GM21576 (cell line): Measurements from ENCODE around the gene CLSTN1.
"Not testable (repeated sequence)": the region's sequence is repeated elsewhere in the genome, so short reads cannot be mapped to it uniquely, and the experiment has no call there.

Source experiments
- ATAC-seq: cut with Tn5 transposase; IDR thresholded peaks from one replicate; pipeline ENCODE4 v1.9.1; 2021; ENCODE audit warnings: mild to moderate bottlenecking, moderate library complexity; ENCODE audit not compliant: unreplicated experiment

The CLSTN1 gene

GRCh38 chr1:9717193-9718005 lies 106.4 kb downstream of the CLSTN1 start:
- no peak for ATAC-seq

GRCh38 chr1:9716404-9717192 lies 107.2 kb downstream of the CLSTN1 start:
- no peak for ATAC-seq

- ATAC-seq: no peak
Observed at GRCh38 chr1:9715536-9716226, 108.1 kb downstream of the CLSTN1 start.

GRCh38 chr1:9714257-9714718 lies 109.5 kb downstream of the CLSTN1 start:
- no peak for ATAC-seq

DNA sequence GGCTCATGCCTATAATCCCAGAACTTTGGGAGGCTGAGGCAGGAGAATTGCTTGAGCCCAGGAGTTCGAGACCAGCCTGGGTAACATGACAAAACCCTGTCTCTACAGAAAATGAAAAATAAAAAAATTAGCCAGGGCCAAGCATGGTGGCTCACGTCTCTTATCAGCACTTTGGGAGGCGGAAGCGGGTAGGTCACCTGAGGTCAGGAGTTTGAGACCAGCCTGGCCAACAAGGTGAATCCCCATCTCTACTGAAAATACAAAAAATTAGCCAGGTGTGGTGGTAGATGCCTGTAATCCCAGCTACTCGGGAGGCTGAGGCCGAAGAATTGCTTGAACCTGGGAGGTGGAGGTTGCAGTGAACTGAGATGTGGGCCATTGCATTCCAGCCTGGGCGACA lies 111.0 kb downstream of the CLSTN1 start:
- ATAC-seq: not testable (repeated sequence)

DNA sequence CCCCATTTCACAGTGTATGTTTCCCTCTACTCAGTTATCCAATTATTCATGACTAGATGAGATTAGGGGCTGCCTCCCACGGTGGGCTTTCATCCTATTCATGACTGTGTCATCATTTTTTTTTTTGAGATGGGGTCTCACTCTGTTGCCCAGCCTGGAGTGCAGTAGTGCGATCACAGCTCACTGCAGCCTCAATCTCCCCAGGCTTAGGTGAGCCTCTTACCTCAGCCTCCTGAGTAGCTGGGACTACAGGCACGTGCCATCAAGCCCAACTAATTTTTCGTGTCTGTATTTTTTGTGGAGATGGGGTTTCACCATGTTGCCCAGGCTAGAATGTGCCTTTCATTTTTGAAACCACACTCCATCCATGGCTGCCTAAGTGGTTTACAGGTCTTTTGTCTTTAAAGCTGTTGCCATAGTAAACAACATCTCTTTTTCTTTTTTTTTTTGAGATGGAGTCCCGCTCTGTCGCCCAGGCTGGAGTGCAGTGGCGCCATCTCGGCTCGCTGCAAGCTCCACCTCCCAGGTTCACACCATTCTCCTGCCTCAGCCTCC lies 112.2 kb downstream of the CLSTN1 start:
- no peak for ATAC-seq

- ATAC-seq: no peak
Observed at GRCh38 chr1:9710037-9710436, 113.7 kb downstream of the CLSTN1 start.

DNA sequence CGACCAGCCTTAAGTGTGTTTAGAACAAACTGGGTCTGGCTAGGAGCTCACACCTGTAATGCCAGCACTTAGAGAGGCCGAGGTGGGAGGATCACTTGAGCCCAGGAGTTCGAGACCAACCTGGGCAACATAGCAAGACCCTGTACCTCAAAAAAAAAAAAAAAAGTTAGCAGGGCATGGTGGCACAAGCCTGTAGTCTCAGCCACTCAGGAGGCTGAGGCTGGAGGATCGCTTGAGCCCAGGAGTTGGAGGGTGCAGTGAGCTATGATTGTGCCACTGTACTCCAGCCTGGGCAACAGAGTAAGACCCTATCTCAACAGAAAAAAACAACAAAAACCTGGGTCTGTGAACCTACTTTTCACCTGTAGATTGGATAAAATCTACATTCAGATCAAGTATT lies 117.6 kb downstream of the CLSTN1 start:
- ATAC-seq: no peak

DNA sequence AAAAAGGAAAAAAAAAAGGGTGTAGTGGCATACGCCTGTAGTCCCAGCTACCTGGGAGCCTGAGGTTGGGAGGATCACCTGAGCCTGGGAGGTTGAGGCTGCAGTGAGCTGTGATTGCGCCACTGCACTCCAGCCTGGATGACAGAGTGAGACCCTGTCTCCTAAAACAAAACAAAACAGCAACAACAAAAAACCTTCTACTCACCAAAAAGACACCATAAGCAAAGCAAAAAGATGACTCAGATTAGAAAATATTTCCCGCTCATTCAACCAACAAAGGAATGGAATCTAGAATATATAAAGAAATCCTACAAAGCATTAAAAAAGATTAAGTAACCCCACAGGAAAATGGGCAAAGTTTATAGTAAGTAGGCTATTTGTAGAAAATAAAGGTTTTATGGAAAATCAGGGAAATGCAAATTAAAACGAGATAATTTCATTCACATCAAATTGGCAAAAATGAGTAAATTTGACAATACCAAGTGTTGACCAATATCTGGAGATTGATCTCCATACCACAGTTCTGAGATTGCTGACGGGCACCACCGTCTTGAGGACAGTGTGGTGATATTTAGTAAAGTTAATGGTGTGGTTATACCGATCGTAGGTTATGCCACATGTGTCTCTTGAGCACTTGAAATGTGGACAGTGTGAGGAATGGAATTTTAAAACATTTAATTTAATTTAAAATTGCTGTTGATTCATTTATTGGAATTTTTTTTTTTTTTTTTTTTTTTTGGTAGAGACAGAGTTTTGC lies 118.2 kb downstream of the CLSTN1 start:
- no peak for ATAC-seq

- ATAC-seq: no peak
Observed at GRCh38 chr1:9703681-9704080, 120.1 kb downstream of the CLSTN1 start.

GRCh38 chr1:9703165-9703509 lies 120.6 kb downstream of the CLSTN1 start:
- ATAC-seq: no peak

GRCh38 chr1:9701665-9702064 lies 122.1 kb downstream of the CLSTN1 start:
- ATAC-seq: no peak

DNA sequence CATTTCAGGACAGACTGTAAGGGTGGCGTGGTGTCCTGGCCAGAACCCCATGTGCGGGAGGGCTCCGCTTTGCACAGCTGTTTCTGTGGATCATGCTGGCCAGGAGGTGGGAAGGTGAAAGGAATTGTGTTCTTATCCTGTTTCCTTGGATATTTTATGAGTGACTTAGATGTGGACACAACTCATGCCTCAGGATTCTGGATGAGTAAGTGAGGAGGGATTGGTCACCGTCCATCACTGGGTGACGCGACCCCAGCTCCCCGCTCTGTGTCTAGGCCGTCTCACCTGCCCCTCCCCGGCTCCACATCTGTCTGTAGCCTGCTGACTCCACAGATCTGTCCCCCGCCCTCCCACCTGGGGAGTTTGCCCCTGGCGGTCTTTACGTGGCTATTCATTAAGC lies 123.4 kb downstream of the CLSTN1 start:
- no peak for ATAC-seq

GRCh38 chr1:9699361-9699760 lies 124.4 kb downstream of the CLSTN1 start:
- ATAC-seq: no peak

DNA sequence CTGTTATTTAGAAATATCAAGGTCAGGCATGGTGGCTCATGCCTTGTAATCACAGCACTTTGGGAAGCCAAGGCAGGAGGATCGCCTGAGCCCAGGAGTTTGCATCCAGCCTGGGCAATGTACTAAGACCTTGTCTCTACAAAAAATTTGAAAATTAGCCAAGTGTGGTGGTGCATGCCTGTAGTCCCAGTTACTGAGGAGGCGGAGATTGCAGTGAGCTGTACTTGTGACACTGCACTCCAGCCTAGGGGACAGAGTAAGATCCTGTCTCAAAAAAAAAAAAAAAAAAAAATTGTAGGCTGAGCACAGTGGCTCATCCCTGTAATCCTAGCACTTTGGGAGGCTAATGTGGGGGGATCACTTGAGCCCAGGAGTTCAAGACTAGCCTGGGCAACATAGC lies 127.0 kb downstream of the CLSTN1 start:
- no peak for ATAC-seq

DNA sequence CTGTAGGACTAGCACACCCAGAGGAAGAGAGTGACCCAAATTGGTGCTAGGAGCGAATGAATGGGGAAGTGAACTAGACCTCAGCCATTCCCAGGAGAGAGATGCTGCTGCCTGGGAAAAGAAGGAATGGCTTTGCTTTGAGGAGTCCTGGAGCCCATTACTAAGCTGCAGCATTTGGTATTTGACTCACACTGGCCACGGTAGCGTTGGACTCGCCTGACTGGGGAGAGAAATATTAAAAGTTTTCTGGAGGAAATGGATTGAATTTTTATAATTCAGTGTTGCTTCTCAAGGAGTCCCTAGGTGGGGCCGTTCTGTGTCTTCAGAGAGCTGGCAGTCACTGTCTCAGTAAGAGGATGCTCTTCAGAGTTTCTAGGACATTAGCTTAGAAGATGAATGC lies 132.1 kb downstream of the CLSTN1 start:
- ATAC-seq: no peak

- ATAC-seq: no peak
Observed at GRCh38 chr1:9691108-9691445, 132.7 kb downstream of the CLSTN1 start.

DNA sequence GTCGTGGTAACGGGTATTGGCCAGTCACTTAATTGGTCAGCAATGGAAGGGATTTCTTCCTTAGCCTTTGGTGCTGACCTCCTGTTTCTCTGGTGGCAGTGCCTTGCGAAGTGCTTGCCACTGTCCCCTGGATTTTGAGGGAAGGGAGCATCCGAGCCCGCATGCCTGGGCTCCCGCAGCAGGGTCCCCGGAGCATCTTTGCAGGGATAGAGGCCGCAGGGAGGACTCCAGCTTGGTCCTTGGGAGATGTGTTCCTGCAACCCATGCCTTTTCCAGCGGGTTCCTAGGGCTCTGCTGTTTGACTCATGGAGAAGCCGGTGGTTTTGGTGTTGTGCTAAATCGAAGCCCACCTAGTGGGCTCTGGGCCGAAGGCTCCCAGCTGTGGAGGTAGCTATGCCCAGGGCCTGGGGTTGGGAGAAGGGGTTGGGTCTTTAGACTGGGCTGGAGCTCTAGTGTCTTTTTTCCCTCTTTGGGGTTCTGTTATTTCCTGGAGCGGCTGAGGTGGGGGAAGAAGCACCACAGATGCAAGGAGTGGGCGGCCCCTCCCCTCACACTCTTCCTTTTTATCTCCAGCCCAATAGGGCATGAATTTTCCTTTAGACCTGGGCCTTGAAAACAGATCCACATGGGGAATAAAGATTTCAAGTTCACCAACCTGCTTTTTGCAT lies 133.2 kb downstream of the CLSTN1 start:
- ATAC-seq: no peak

DNA sequence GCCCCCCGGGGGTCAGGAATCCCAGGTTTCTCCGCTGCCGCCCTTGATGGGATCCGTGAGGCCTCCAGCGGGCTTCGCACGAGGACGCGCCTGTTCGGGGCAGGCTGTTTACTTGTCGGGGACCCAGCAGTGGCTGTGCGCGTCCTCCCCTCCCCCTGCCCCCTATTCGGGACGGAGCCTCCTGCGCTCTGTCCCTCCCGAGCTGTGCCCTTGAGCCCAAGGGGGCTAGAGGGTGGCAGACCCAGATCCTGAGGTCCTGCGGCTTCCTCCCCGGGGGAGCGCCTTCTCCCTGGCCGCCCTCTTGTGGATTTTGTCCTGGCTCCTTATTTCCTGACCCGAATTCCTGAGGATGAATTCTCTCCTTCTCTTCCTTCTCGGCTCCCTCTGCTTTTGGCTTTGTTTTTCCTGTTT lies 133.8 kb downstream of the CLSTN1 start:
- no peak for ATAC-seq

DNA sequence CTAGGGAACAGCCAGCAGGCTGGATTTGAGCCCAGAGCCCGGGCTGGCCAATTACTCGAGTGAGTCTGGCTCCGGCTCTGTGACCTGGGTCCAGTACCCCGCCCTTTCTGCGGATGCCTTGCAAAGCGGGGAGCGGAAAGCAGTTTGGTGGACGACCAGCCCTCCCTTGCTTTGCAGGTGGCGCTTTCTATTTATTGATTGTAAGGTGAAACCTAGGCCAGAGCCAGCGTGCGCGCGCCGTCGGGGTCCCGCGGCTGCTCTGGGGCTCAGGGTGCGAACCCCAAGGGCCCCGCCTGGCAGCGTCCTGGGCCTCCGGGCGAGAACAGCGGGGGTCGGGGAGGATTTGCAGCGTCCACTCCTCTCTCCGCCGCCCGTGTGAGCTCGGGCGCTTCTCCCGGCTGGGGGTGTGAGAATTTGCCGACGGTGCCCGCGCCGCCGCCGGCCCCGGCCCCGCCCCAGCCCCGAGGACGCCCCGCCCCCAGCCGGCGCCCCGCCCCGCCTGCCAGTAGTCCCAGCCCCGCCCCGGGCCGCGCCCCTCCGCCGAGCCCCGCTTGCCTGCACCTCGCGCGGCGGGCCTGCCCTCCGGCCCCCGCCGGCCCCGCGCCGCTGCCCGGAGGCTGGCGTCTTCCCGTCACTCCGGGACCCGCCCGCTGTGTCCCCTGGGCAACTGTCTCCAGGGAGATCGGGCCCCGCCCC lies 134.6 kb downstream of the CLSTN1 start:
- peak; percentile 41 for ATAC-seq
